Glutamatergic neuron (in vitro differentiated cells): ENCODE results near the gene ITGB4. TPM values are rescaled to one million over a fixed set of nuclear protein-coding genes. Genes with fewer than 3 reads are reported as not detected.
"Not testable (repeated sequence)": the region's sequence is repeated elsewhere in the genome, so short reads cannot be mapped to it uniquely, and the experiment has no call there.

Source experiments
- DNase-seq: peaks from one replicate; pipeline ENCODE4 v3.0.0; 2022
- H3K27ac Mint-ChIP-seq: one replicate; pipeline ENCODE4 v1.8.0; 2020; ENCODE audit warnings: mild to moderate bottlenecking, mixed read lengths, inconsistent platforms; ENCODE audit not compliant: unreplicated experiment
- H3K27me3 Mint-ChIP-seq: one replicate; pipeline ENCODE4 v1.8.0; 2020; ENCODE audit warnings: mild to moderate bottlenecking, moderate library complexity, mixed read lengths, inconsistent platforms; ENCODE audit not compliant: unreplicated experiment
- H3K36me3 Mint-ChIP-seq: one replicate; pipeline ENCODE4 v1.8.0; 2020; ENCODE audit warnings: mild to moderate bottlenecking, mixed read lengths, inconsistent platforms; ENCODE audit not compliant: unreplicated experiment
- H3K4me1 Mint-ChIP-seq: one replicate; pipeline ENCODE4 v1.8.0; 2020; ENCODE audit warnings: mild to moderate bottlenecking, low read depth, mixed read lengths, inconsistent platforms; ENCODE audit not compliant: unreplicated experiment
- H3K4me3 Mint-ChIP-seq: one replicate; pipeline ENCODE4 v1.8.0; 2020; ENCODE audit warnings: mild to moderate bottlenecking, mixed read lengths, inconsistent platforms; ENCODE audit not compliant: unreplicated experiment
- H3K9me3 Mint-ChIP-seq: one replicate; pipeline ENCODE4 v1.8.0; 2020; ENCODE audit warnings: mild to moderate bottlenecking, moderate library complexity, mixed read lengths, inconsistent platforms; ENCODE audit not compliant: unreplicated experiment
- total RNA-seq: library from RNA; stranded (reverse); fragmentation: NEBNext Ultra II Directional; extraction: Animal tissue kit (Norgen Biotek cat#: 25700); gene quantifications from one replicate; pipeline ENCODE4 v1.2.1, GENCODE V29; 2021; ENCODE audit not compliant: unreplicated experiment
- TF ChIP-seq, protein P1 (sequence below): fragments of 200-600 bp; sonication (generic); IDR thresholded peaks from one replicate; pipeline ENCODE4 v1.5.0; 2021; ENCODE audit not compliant: partially characterized antibody, unreplicated experiment

ITGB4 gene
- total RNA-seq, 1 donor from 2014 or later = not detected

GRCh38 chr17:75777296-75777922 is 56.1 kb downstream of the ITGB4 start:
- Mint-ChIP-seq H3K27ac (no peak overlapping the region), H3K4me3 (peak overlapping the region; percentile 98), H3K4me1 (peaks cover 24% of the 10 kb centered on the region), H3K9me3 (peaks cover 14% of the 10 kb centered on the region), H3K36me3 (peaks cover 12% of the 10 kb centered on the region), H3K27me3 (peaks cover 5% of the 10 kb centered on the region)
- no peak for DNase-seq
- TF ChIP-seq, protein P1, sequence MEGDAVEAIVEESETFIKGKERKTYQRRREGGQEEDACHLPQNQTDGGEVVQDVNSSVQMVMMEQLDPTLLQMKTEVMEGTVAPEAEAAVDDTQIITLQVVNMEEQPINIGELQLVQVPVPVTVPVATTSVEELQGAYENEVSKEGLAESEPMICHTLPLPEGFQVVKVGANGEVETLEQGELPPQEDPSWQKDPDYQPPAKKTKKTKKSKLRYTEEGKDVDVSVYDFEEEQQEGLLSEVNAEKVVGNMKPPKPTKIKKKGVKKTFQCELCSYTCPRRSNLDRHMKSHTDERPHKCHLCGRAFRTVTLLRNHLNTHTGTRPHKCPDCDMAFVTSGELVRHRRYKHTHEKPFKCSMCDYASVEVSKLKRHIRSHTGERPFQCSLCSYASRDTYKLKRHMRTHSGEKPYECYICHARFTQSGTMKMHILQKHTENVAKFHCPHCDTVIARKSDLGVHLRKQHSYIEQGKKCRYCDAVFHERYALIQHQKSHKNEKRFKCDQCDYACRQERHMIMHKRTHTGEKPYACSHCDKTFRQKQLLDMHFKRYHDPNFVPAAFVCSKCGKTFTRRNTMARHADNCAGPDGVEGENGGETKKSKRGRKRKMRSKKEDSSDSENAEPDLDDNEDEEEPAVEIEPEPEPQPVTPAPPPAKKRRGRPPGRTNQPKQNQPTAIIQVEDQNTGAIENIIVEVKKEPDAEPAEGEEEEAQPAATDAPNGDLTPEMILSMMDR = no peak

DNA sequence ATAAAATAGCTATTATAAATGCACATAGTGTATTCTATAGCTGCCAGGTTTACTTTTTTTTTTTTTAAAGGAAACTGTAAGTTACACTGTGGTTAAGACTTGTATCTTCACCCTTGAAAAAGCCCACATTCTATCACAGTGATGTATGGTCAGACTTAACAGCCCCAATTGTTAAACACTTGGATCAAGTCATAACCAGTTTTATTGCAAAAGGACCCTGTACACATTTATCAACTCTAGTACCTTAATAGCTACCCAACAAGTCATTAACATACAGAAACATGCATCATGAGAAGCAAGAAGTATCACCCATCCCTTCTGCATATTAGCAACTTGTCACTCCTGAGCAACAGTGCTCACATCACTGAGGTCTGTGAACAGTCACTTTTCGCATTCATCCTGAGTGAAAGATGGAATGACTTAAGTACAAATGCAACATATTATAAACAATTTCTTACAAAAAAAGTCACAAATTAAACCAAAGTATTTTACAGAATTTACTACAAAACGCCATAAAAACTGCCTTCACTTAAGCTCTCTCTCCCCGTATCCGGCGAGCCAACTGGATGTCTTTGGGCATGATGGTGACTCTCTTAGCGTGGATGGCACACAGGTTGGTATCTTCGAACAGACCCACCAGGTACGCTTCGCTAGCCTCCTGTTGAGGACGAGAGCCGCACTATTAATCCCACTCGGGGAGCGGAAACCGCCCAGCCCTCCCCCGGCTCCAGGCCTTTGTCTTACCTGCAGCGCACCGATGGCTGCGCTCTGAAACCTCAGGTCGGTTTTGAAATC is 57.0 kb downstream of the ITGB4 start:
- H3K9me3 Mint-ChIP-seq = peaks cover 14% of the 10 kb centered on the region
- peaks cover 12% of the 10 kb centered on the region for H3K36me3 Mint-ChIP-seq
- H3K4me1 Mint-ChIP-seq = peaks cover 22% of the 10 kb centered on the region
- peak overlapping the region; percentile 93 for H3K27ac Mint-ChIP-seq
- not testable (repeated sequence) for DNase-seq, H3K27me3 Mint-ChIP-seq
- peak overlapping the region; percentile 98 for H3K4me3 Mint-ChIP-seq

- peak overlapping the region; percentile 98 for H3K4me3 Mint-ChIP-seq
- peaks cover 12% of the 10 kb centered on the region for H3K36me3 Mint-ChIP-seq
- H3K27me3 Mint-ChIP-seq = peaks cover 5% of the 10 kb centered on the region
- H3K9me3 Mint-ChIP-seq = peaks cover 14% of the 10 kb centered on the region
- DNase-seq = peak; percentile 76
- peak overlapping the region; percentile 93 for H3K27ac Mint-ChIP-seq
- TF ChIP-seq, protein P1 = peak; percentile 86
- peaks cover 24% of the 10 kb centered on the region for H3K4me1 Mint-ChIP-seq
Measured at GRCh38 chr17:75778861-75779249, 57.6 kb downstream of the ITGB4 start.

DNA sequence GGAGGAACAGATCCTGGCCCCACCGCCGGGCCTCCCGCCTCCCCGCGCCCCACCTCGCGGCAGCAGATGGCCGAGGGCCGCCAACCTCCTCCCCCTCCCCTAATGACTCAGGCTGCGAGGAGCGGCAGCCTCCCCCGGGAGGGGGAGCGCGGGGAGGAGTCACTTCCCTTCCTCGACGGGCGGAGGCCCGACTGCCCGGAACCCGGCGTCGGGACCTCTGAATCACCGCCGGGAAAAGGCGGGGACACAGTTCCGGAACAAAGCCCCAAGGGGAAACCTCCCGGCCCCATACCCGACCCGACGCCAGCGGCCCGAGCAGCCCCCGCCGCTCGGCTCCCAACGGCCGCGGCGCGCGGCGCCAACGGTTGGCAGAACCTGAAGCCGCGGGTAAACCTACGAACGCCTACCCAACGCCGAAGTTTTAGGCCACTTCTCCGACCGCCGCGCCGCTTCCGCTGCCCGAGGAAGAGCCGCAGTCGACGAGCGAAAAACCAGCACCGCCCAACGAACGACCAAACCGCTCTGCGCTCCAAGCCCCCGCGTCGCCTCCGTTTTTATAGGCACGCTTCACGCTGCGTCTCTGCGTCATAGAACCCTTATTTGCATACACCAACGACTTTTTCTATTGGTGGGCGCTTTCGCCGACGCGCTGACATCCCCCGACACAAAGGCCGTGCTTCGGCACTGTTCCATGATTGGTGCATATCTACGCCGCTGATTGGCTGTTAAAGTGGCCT is 58.2 kb downstream of the ITGB4 start:
- Mint-ChIP-seq H3K4me3 (peak overlapping the region; percentile 98), H3K27ac (peak overlapping the region; percentile 99), H3K9me3 (peaks cover 14% of the 10 kb centered on the region), H3K4me1 (peaks cover 25% of the 10 kb centered on the region), H3K27me3 (peaks cover 5% of the 10 kb centered on the region), H3K36me3 (peaks cover 12% of the 10 kb centered on the region)
- DNase-seq = peak; percentile 86
- TF ChIP-seq, protein P1 = no peak

- Mint-ChIP-seq H3K36me3 (peaks cover 12% of the 10 kb centered on the region), H3K27me3 (peaks cover 5% of the 10 kb centered on the region), H3K4me1 (peaks cover 25% of the 10 kb centered on the region), H3K4me3 (peak overlapping the region; percentile 98), H3K27ac (peak overlapping the region; percentile 99), H3K9me3 (peaks cover 14% of the 10 kb centered on the region)
- no peak for DNase-seq
- TF ChIP-seq, protein P1 = no peak
Measured at GRCh38 chr17:75779987-75780889, 59.0 kb downstream of the ITGB4 start.
